Progenitor cell of endocrine pancreas (in vitro differentiated cells): ENCODE data around the gene C19orf47. TPM values are rescaled to one million over a fixed set of nuclear protein-coding genes. Genes with fewer than 3 reads are reported as not detected.
A peak's percentile ranks its signal among the peaks of the same experiment; 100 is the strongest.

Experiments used
- DNase-seq: peaks from one replicate; pipeline ENCODE4 v3.0.0; 2021; ENCODE audit warnings: low spot score; ENCODE audit not compliant: unreplicated experiment
- H3K27ac Mint-ChIP-seq: 2 replicates; pipeline ENCODE4 v1.8.0; 2021; ENCODE audit warnings: mild to moderate bottlenecking, moderate library complexity, mixed read lengths
- H3K27me3 Mint-ChIP-seq: 2 replicates; pipeline ENCODE4 v1.8.0; 2021; ENCODE audit warnings: mixed read lengths
- H3K36me3 Mint-ChIP-seq: 2 replicates; pipeline ENCODE4 v1.8.0; 2022; ENCODE audit warnings: mixed read lengths; ENCODE audit not compliant: insufficient read depth
- H3K4me1 Mint-ChIP-seq: 2 replicates; pipeline ENCODE4 v1.8.0; 2021; ENCODE audit warnings: low read depth, mixed read lengths
- H3K4me3 Mint-ChIP-seq: 2 replicates; pipeline ENCODE4 v1.8.0; 2021; ENCODE audit warnings: low read depth, mild to moderate bottlenecking, moderate library complexity, mixed read lengths
- H3K9me3 Mint-ChIP-seq: 2 replicates; pipeline ENCODE4 v1.8.0; 2021; ENCODE audit warnings: low read depth, mixed read lengths
- total RNA-seq: library from RNA; stranded (reverse); gene quantifications from 2 replicates; pipeline ENCODE4 v1.2.1, GENCODE V29; 2021
- TF ChIP-seq, protein P1 (sequence below): fragments of 200-600 bp; sonication (generic); IDR thresholded peaks from one replicate; pipeline ENCODE4 v1.5.0; 2021; ENCODE audit warnings: antibody characterized with exemption, mild to moderate bottlenecking; ENCODE audit not compliant: unreplicated experiment

The C19orf47 gene
- total RNA-seq, 1 donor from 2014 or later = 19.1 TPM

DNA sequence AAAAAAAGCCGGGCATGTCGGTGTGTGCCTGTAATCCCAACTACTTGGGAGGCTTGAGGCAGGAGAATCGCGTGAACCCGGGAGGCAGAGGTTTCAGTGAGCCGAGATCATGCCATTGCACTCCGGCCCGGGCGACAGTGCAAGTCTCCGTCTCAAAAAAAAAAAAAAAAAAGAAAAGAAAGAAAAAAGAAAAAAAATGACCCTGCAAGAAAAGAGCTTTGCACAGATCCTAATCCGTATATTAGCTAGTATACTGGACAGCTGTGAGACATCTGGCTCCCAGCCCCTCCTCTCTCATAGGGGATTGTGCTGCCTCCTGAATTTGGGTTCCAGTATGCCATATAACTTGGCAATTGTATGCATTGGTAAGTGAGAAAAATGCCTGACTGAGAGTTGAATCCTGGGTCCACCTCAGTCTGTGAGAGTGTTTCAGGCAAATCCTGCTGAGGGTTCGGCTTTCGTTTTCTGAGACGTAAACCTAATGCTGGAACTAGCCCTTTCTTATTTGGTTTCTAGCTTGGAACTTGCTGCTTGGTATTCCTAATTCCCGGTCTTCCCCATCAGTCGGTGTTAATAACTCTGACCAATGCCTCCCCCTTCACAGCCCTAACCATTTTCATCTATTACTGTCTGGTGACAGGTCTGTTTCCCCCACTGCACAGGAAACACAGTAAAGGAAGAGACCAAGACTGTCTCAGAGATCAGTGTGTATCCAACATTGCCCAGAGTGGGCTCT lies 61.8 kb downstream of the C19orf47 start:
- TF ChIP-seq, protein P1, sequence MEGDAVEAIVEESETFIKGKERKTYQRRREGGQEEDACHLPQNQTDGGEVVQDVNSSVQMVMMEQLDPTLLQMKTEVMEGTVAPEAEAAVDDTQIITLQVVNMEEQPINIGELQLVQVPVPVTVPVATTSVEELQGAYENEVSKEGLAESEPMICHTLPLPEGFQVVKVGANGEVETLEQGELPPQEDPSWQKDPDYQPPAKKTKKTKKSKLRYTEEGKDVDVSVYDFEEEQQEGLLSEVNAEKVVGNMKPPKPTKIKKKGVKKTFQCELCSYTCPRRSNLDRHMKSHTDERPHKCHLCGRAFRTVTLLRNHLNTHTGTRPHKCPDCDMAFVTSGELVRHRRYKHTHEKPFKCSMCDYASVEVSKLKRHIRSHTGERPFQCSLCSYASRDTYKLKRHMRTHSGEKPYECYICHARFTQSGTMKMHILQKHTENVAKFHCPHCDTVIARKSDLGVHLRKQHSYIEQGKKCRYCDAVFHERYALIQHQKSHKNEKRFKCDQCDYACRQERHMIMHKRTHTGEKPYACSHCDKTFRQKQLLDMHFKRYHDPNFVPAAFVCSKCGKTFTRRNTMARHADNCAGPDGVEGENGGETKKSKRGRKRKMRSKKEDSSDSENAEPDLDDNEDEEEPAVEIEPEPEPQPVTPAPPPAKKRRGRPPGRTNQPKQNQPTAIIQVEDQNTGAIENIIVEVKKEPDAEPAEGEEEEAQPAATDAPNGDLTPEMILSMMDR = no peak
- Mint-ChIP-seq H3K27me3 (no peaks in the 10 kb centered on the region), H3K27ac (peak overlapping the region; percentile 99), H3K9me3 (no peaks in the 10 kb centered on the region), H3K4me3 (no peak overlapping the region), H3K36me3 (no peaks in the 10 kb centered on the region), H3K4me1 (peaks cover 22% of the 10 kb centered on the region)
- DNase-seq = no peak

DNA sequence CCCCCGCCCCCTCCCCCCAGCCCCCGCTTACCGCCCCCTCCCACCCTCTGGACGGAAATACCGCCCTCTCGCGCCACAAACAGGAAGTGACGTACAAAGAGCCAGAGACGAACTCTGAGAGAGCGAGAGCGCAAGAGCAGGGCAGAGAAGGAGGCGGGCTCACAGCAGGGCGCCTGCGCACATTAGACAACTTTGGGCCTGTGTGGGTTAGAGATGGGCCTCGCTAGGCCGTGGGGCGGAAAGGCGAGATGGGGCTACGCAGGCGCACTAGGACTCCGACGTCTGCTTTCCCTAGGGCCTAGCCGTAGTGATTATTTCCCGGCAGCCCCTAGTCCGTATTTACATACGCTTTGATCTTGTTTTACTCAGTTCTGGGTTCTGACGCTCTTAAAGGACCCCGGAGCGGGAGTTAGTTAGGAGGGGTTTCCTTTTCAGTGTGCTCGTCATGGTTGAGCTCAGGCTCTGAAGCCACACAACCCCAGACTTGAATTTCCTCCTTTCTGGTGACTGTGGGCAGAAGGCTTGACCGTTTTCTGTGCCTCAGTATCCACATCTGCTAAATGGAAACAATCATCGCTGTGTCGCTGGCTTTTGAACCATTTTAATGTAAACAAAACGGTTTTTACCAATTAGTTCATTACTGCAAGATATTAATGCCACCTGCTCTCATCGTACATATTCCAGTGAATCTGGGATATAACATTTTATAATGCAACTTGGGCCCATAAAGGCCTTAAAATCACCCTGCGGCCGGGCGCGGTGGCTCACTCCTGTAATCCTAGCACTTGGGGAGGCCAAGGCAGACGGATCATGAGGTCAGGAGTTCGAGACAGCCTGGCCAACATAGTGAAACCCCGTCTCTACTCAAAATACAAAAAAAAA lies 62.6 kb downstream of the C19orf47 start:
- Mint-ChIP-seq H3K4me1 (peaks cover 22% of the 10 kb centered on the region), H3K27me3 (no peaks in the 10 kb centered on the region), H3K4me3 (peak overlapping the region; percentile 84), H3K36me3 (no peaks in the 10 kb centered on the region), H3K9me3 (no peaks in the 10 kb centered on the region), H3K27ac (peak overlapping the region; percentile 99)
- peak; percentile 94 for DNase-seq
- TF ChIP-seq, protein P1 = no peak

- TF ChIP-seq, protein P1 = no peak
- no peaks in the 10 kb centered on the region for H3K27me3 Mint-ChIP-seq
- H3K4me3 Mint-ChIP-seq = peak within 1 kb of the TSS; percentile 84
- H3K9me3 Mint-ChIP-seq = no peaks in the 10 kb centered on the region
- DNase-seq = peak; percentile 85
- peaks cover 26% of the 10 kb centered on the region for H3K4me1 Mint-ChIP-seq
- peak within 1 kb of the TSS; percentile 99 for H3K27ac Mint-ChIP-seq
- H3K36me3 Mint-ChIP-seq = no peaks in the 10 kb centered on the region
These were observed 63.5 kb downstream of the C19orf47 start, which contains the start of gene AKT2 for GRCh38 chr19:40284501-40285352. Gene AKT2, minus strand, starts transcription at chr19:40285345. Its CDS starts 20,078 bp downstream, at chr19:40265267.

DNA sequence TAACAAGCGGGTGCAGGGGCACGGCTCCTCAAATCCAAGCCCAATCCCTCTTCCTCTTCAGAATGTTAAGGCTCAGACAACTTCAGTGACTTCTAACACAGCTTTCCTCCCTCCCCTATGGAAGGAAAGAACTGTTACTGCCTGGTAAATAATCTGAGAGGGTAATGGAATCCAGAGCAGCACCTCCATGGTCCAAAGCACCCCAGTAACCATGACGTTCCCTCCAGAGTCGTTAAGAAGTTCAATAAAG lies 64.0 kb downstream of the C19orf47 start:
- peak overlapping the region; percentile 95 for H3K27ac Mint-ChIP-seq
- H3K9me3 Mint-ChIP-seq = no peaks in the 10 kb centered on the region
- H3K36me3 Mint-ChIP-seq = no peaks in the 10 kb centered on the region
- H3K4me1 Mint-ChIP-seq = peaks cover 26% of the 10 kb centered on the region
- peak overlapping the region; percentile 84 for H3K4me3 Mint-ChIP-seq
- H3K27me3 Mint-ChIP-seq = no peaks in the 10 kb centered on the region
- DNase-seq = no peak
- TF ChIP-seq, protein P1 = no peak
